Bronchial smooth muscle cell (primary cell): Measurements from ENCODE around the gene NKAPL. TPM values are rescaled to one million over a fixed set of nuclear protein-coding genes. Genes with fewer than 3 reads are reported as not detected.

Experiments
- total RNA-seq: library from RNA; depleted of rRNA; stranded (reverse); fragments of >200 nt; gene quantifications from 2 replicates; pipeline ENCODE4 v1.2.1, GENCODE V29; 2014

NKAPL gene
- total RNA-seq: 0.26 and 2.0 TPM in 2 replicates

DNA sequence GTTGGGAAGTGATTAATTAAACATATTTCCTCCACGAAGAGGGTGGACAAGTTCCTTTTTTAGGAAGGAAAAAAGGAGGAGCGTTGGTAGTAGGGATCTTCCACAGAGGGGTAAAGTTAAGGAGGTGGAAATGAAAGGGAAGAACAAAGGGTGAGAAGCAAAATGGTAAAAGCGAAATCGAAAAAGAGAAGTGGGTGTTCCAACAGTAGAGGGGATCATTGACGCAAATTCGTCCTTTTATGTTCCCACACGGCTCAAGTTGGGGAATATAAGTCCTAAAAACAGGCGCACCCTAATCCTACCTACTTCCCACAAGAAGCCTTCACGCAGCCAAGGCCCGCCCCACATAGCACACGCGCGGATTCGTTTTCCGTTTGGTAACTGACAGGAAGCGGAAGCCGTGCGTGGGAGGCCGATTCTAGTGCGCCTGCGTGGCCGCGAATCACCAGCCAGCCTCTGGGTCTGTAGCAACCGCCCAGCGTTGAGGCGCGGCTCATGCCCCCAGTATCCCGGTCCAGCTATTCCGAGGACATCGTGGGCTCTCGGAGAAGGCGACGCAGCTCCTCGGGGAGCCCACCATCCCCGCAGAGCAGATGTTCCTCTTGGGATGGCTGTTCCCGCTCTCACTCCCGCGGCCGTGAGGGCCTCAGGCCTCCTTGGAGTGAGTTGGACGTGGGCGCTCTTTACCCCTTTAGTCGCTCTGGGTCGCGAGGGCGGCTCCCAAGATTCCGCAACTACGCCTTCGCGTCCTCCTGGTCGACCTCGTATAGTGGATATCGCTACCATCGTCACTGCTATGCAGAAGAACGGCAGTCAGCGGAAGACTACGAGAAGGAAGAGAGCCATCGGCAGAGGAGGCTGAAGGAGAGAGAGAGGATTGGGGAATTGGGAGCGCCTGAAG lies at the start of gene NKAPL:
Gene NKAPL, plus strand, starts transcription at position 421 of the 901 bp plus-strand sequence. Its CDS starts 75 bp downstream, at position 496.

GRCh38 chr6:28225056-28225834 lies 33.9 kb upstream of the NKAPL start, which contains the start of gene ZSCAN9:
TSS of gene ZSCAN9 (plus strand) at chr6:28225275. CDS start at chr6:28227085, 1,810 bp downstream.

DNA sequence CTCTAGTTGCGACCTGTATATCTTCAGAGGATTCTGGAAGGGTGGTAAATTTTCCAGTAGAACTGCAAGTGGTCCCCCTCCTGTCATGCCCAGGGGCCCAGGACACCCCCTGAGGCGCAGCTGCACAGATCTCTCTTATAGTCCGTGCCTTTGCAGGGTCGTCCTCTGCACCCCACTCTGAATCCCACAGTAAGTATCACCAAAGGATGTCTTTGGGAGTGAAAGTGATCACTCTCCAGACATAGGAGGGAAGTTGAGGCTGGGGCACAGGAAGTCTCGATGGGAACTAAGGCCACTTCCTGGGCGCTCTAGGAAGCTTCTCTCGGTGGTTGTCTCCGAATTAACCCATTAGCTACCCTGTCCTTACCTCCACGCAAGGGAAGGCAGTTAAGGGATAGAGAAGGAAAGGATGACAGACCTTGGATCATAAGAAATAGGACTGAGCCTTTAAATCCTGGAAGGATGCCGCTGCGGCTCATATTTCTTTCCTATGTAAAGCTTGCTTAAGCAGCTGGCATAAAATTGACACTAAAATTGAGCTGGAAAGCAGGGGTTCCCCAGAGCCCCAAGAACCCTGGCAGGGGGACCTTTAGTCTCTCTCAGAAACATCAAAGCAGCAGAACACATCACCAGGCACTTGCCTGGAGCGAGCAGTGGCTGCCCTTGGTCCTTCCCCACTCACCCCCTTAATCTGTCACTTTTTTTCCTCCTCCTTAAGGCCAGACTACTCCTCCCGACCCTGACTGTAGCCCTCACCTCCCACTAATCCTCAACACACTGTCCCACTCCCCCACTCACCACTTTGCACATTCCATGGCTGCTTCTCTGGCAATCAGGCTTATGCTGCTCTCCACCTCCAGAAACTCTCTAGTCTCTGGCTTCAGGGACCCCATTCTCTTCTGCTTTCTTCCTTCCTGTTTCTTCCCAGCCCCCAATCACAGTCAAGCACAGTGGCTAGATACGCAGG lies 6.8 kb upstream of the NKAPL start, which contains the start of gene ZKSCAN4:
Gene ZKSCAN4, minus strand, starts transcription at position 261 of the 967 bp plus-strand sequence. CDS start 289 bp downstream, outside the sequence.

GRCh38 chr6:28266962-28267694 lies 8.0 kb downstream of the NKAPL start, which contains the start of gene ZSCAN26:
TSS of gene ZSCAN26 (plus strand) at chr6:28267143. CDS start at chr6:28271920, 4,777 bp downstream.

GRCh38 chr6:28281288-28282064 lies 22.4 kb downstream of the NKAPL start, which contains the start of gene PGBD1:
TSS of gene PGBD1 (plus strand) at chr6:28281572. CDS start at chr6:28283814, 2,242 bp downstream.

Other genes with a start within 250 kb of the NKAPL start
- 0.47 and 0.52 TPM in 2 replicates for gene ZNF165, start 178.7 kb upstream of the NKAPL start, total RNA-seq
- 2.0 and 3.3 TPM in 2 replicates for gene ZSCAN16, start 134.7 kb upstream of the NKAPL start, total RNA-seq
- 13.1 and 13.6 TPM in 2 replicates for gene ZKSCAN8, start 117.4 kb upstream of the NKAPL start, total RNA-seq
- gene ZSCAN9, start 34.0 kb upstream of the NKAPL start, total RNA-seq: 9.3 and 9.5 TPM in 2 replicates
- gene ZKSCAN4, start 7.0 kb upstream of the NKAPL start, total RNA-seq: 5.5 and 7.3 TPM in 2 replicates
- 16.7 and 19.1 TPM in 2 replicates for gene ZSCAN26, start 7.8 kb downstream of the NKAPL start, total RNA-seq
- 3.8 and 4.5 TPM in 2 replicates for gene PGBD1, start 22.3 kb downstream of the NKAPL start, total RNA-seq
- gene ZSCAN31, start 76.9 kb downstream of the NKAPL start, total RNA-seq: 38.8 and 53.0 TPM in 2 replicates
- gene ZKSCAN3, start 90.7 kb downstream of the NKAPL start, total RNA-seq: 4.7 and 6.4 TPM in 2 replicates
- gene ZSCAN12, start 140.4 kb downstream of the NKAPL start, total RNA-seq: 4.9 and 5.2 TPM in 2 replicates
- 5.7 and 6.1 TPM in 2 replicates for gene ZSCAN23, start 184.2 kb downstream of the NKAPL start, total RNA-seq